HG03521 (cell line): ENCODE data around the gene GRK1.

Experiments
- ATAC-seq: cut with Tn5 transposase; IDR thresholded peaks from one replicate; pipeline ENCODE4 v1.9.1; 2021; ENCODE audit warnings: mild to moderate bottlenecking, moderate library complexity; ENCODE audit not compliant: unreplicated experiment

The GRK1 gene

DNA sequence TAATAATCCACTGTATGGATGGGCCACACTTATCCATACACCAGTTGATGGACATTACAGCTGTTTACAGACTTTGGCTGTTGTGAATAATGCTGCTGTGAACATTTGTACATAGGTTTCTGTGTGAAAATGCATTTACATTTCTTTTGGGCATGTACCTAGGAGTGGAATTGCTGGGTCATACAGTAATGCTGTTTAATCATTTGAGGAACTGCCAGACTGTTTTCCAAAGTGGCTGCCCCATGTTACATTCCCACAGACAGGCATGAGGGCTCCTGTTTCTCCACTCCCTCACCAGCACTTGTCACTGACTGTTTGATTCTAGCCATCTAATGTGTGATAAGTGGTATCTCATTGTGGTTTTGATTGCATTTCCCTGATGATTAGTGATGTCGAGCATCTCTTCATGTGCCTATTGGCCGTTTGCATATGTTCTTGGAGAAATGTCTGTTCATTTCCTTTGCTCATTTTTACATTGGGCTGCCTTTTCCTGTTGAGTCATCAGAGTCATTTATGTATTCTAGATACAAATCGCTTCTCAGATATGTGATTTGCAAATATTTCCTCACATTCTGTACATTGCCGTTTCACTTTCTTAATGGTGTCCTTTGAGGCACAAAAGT is 104.8 kb downstream of the GRK1 start:
- no peak for ATAC-seq

DNA sequence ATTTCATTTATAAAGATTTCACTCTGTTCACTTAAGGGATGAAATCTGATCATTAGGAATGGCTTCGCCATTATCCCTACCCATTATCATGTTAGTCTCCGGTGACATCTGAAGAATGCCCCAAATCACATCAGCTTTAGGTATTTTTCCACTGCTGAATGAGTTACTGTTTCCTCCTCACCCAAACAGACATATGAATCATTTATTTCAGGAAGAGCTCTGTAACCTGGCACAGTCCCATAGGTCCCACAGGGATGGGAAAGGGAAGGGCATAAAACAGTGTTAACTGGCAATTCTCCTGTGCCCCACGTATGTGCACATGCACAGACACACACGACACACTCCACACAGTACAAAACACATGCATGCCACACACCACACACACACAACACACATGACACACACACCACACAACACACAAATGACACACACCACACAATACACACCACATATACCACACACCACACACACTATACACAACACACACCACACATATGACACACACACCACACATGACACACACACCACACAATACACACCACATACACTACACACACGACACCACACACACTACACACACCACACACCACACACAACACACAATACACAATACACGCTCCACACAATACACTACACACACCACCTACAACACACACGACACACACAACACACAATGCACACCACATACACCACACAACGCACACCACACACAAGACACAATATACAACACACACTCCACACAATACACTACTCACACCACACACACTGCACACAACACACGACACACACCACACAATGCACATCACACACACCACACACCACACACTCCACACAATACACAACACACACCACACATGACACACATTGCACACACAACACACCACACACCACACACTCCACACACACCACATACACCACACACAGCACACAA is 107.4 kb downstream of the GRK1 start:
- ATAC-seq, result no peak

DNA sequence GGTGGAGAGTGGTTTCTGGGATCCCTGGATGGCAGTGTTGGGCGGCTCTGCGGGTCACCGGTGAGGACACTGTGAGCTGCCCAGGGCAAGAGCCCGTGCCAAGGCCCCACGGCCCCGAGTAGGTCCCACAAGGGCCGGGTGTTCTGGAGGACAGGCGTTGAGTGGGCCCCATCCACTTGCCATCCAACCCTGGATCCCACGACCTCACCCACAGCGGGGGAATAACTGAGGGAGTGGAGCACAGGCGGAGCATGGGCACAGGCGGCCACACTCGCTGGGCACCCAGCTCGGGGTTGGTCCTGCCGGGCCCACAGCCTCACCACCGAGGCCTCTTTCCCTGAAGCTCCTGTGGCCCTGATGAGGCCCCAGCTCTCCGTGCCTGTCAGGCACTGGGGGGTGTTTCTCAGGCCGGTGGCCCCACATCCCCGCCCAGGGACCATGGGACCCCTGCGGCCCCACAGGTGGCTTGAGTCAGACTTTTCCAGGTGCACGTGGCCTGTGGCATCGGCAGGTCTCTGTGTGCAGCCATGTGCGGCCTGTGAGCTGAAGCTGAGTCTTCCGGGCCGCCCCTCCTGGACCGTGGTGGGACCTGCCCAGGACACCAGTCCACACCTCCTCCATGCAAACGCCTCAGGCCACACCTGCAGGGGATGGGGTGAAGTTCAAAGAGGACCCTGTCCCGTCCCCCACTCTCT is 108.6 kb downstream of the GRK1 start:
- ATAC-seq, result no peak

DNA sequence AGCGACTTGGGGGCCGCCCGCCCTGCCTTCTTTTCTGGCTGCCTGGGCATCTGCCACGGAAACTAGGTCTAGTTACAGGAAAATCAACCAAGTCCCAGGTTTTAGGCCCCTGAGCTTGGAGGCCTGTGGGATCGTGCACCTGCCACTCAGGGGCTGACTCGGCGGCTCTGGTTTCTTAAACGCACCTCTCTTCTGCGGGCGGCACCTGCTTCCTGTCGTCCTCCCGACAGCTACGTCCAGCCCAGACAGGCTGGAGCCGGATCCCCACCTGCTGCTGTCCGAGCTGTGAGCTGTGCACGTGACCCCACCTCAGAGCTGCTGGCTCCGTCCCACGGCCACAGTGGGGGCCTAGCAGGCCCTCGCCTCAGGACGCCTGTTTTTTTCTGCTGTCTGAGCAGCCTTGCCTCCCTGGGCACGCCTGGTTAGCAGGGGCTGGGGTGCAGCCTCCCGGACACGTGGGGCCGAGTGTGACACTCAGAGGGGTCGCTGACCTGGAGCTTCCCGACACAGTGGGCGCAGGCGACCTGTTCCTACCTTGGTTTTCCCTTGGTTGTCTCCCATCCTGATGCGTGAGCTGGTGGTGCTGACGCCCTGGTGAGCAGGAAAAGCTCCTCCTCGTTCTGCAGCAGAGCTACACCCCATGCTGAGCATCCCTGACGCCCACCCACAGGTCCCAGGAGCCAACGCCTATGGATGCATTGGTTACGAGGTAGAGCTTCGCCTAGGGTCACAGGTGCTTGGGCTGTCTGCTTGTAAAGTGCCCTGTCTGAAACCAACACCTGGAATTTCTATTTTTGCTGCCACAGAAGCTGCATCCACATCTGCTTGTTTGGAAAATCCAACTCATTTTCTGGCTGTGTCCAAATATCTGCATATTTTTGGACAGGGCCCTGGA is 109.5 kb downstream of the GRK1 start:
- ATAC-seq, result no peak

DNA sequence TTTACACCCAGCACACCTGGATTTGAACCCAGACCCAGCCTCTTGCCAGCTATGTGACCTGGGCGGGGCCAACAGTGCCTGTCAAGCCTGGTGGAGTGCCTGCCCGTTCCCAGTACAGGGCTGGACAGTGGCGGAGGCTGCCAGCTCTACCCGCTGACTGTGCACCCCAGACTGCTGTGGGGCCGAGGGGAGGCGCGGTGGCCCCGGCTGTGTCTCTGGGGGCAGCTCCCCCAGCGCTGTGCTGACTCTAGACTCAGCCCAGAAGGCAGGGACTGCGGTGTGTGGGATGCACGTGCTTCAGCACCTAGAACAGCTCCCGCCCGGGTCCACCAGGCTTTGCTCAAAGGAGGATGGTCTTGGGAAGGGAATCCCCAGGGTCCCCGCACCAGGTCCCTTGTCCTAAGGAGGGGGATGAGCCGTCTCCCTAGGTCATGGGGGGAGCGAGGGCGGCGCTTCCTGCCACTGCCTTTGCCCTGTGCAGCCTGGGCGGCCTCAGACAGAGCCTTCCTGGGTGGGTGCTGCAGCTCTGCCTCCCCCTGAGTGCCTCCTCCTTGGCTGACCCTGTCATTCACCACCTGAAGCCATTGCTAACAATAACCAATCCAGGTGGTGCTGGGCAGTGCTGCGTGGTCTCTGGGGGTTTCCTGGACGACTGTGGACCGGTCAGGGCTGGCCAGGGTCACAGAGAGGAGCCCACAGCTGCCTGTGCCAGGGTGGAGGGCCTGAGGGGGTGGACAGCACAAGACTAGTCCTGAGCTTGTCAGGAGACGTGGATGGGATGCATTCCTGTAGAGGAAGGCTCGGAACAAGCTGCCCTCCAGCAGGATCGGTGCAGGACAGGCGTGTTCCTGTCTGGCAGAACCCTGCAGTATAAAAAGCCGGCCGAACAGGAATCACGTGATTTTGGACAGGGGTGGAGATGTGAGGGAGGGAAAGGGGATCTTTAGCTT is 110.6 kb downstream of the GRK1 start:
- no peak for ATAC-seq

DNA sequence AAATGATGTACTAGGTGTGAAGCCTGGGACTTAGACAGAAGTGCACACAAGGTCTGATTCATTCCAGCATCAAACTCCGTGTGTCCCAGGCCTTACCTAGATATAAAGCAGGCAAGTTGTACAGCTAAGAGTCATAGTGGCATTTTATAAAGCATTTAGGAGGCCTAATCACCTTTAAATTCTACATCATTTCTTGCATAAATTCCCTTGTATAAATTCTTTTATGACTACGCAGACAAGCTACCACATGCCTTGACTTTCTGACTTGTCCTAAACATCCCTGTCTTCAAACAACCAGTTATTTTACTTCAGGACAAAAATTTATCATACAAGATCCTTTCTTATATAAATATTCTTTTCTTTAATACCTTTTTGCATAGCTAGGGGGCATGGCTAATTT is 114.6 kb downstream of the GRK1 start:
- ATAC-seq, result no peak

DNA sequence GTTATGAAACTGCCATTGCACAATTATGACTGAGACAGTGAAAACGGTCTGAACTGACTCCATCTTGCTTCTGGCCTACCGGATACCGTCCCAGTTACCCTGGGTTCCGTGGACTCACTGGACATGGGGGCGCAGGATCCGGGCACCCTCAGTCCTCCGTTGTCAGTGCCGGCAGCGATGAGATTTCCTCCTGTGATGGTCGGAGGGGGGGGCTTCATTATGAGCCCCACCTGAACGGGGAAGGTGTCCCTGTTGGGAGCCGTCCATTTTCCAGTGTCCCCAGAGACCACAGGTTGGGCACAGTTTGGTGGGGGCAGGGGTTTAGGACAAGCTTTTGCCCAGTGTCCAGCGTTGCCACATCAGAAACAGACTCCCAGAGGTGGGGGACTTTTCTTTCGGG is 115.5 kb downstream of the GRK1 start:
- ATAC-seq, result no peak

DNA sequence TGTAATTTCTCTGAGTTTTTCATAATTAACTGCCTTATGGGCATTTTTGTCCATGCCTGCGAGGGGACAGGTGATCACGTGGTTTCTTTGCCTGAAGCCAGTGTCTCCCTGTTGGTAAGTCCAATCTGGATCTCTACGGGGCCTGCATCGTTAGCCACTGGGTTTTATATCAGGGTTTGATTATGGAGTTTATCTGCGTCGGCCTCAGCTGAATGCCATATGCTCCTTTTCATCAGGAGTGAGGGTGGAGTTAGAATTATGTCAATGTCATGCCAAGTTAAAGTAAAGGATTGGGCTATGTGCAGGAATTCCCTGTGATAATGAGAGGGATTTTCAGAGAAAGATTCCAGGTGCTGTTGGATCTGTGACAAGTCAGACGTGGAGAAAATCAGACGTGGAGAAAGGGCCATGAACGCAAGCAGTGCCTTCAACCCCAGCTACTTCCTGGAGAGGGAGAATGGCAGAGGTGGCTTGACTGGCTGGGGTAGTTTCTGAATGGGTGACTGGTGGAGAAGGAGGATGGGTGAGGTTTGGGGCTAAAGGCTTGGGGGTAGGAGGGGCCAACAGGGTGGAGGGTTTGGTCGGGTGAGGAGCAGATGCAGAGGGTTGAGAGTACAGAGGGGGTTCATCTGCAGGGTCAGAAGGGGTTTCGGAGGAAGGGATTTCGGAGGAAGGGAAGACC is 116.3 kb downstream of the GRK1 start:
- ATAC-seq, result no peak

DNA sequence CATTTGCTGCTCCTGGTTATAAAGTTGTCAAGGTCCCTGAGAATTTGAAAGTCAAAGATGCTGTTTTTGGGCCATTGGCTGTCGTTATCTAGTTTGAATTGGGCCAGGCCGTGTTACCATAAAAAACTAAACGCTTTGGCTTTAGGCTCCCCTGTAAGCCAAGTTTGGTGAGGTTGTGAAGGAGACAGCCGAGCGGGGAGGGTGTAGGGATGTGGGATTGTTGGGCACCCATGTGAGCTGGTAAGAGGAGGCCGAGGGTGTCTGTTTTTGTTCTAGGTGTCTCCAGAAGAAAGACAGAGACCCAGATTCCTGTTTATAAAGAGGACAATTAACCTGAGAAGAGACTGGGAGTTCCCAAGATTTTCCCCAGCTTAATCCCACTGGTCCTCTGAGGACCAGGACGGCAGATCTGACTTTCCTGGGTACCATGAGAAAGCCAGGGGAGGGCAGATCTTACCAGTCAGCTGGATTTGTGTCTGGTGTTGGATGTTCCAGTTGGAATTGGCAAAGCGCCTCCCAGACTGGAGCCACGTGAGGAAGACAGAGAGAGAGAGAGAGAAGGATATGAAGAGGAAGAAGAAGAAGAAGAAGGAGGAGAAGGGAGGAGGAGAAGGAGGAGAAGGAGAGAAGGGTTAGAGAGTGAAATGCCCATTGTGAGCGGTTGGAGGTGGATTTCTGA is 117.1 kb downstream of the GRK1 start:
- ATAC-seq, result no peak

DNA sequence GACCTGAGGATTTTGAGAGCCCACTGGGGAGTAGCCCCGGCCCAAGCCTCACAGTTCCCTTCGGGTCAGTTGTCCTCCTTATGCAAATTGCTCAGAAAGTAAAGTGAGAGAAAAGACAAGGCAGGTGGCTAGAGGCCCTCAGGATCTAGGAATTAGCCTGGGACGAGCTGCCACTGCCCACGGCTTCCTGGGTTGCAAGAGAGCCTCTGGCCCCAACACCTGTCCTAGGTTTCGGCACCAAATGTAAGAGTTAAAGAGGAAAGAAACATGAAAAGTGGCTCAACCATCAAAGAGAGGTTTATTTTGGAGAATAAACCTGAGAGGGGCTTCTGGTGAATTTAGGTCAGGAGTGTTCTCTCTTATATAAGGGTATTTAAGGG is 117.6 kb downstream of the GRK1 start:
- no peak for ATAC-seq

DNA sequence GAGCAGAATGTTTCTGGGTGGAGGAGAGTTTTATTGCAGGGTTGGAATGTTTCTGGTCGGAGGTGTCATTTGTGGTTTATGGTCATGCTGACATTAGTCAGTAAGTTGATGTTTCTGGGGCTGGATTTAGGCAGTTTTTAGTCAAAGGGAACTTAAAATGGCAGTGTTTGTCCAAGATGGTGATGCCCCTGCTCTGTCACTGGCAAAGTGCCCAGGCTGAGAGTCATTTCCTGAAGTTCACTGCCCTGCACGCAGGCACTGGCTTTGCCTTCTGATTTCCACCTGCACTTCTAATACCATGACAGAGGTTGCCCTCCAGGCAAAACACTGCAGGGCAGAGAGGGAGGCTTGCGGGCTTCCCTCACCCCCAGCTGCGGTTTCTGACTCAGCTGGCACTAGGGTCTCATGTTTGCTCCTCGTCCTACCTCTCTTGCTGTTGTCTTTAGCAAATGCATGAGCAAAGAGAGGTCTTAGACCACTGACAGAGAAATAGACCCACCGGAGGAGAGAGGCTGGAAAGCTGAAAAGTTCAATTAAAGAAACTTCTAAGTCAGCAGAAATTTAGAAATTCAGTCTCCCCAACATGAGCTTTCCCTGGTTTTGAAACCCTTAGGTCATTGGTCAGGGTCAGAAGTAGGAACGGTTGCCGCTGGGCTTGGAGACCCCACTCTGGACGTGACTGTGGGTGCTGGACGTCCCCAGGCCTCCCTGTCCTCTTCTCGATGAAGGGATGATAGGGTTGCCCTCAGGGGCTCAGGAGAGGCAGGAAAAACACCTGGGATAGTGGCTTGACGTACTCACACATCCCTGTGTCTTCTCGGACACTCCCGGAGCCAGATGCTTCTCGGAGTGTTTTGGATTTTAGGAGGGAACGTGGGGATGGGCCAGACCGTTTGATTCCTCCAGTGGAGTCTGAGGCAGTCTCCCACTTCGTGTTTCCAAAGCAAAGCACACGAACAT is 118.3 kb downstream of the GRK1 start:
- no peak for ATAC-seq

DNA sequence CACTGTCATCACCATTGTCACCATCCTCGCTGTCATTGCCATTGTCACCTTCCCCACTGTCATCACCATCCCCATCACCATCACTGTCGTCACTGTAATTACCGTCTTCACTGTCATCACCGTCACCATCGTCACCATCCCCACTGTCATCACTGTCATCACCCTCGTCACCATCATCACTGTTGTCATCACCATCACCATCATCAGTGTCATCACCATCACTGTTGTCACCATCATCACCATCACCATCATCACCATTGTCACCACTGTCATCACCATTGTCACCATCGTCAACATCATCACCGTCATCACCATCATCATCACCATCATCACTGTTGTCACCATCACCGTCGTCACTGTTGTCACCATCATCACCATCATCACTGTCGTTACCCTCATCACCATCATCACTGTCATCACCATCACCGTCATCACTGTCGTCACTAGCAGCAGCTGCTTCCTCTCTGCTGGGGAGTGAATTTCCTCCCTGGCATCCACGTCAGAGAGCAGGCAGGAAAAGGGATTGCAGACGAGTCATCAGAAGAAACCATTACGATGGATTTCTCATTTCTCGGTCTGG is 119.3 kb downstream of the GRK1 start:
- no peak for ATAC-seq
